ENCODE results near the gene CLDN24. TPM values are rescaled to one million over a fixed set of nuclear protein-coding genes. Genes with fewer than 3 reads are reported as not detected.

CLDN24 gene
- total RNA-seq, 4 donors from 2014 or later, result not detected

GRCh38 chr4:183364025-183364424 lies 41.8 kb upstream of the CLDN24 start:
- no peaks in the 10 kb centered on the region for H3K4me1 ChIP-seq
- DNase-seq, result no peak
- H3K9me3 ChIP-seq, result no peaks in the 10 kb centered on the region
- no peak overlapping the region for H3K4me3 ChIP-seq
- in situ Hi-C loops (cut with MboI; ENCODE audit: low pct_ligation_motif_present in 1 of 4, low pct_unique_long_range_greater_than_20kb in 1 of 4, low sequenced_read_pairs in 3 of 4) (no loop called here), intact Hi-C loops (cut with DNase I; ENCODE audit: low total_unique reads) (no loop called here)
- H3K27ac ChIP-seq, result no peak overlapping the region
- H3K27me3 ChIP-seq, result no peaks in the 10 kb centered on the region
- no peaks in the 10 kb centered on the region for H3K36me3 ChIP-seq
- TF ChIP-seq CTCF (IDR thresholded peaks at IDR 0.05) (no peak), POLR2A (IDR thresholded peaks at IDR 0.05) (no peak), POLR2AphosphoS5 (IDR thresholded peaks at IDR 0.05) (no peak), EP300 (IDR thresholded peaks at IDR 0.05; ENCODE audit: low read depth) (no peak)
- WGBS, 2 donors (ENCODE audit: low coverage in 1 of 2), result 67 to 69% methylated on average over 5 to 10 of the region's 10 CpGs

GRCh38 chr4:183362916-183363542 lies 40.8 kb upstream of the CLDN24 start:
- Histone ChIP-seq H3K4me1 (no peaks in the 10 kb centered on the region), H3K27me3 (no peaks in the 10 kb centered on the region), H3K4me3 (no peak overlapping the region), H3K9me3 (no peaks in the 10 kb centered on the region), H3K36me3 (no peaks in the 10 kb centered on the region), H3K27ac (no peak overlapping the region)
- WGBS, 2 donors (ENCODE audit: low coverage in 1 of 2), result 72 to 77% methylated on average over 10 to 15 of the region's 15 CpGs
- in situ Hi-C loops (cut with MboI; ENCODE audit: low pct_ligation_motif_present in 1 of 4, low pct_unique_long_range_greater_than_20kb in 1 of 4, low sequenced_read_pairs in 3 of 4), result no loop called here
- intact Hi-C loops (cut with DNase I; ENCODE audit: low total_unique reads), result no loop called here
- DNase-seq, result no peak
- TF ChIP-seq POLR2AphosphoS5 (IDR thresholded peaks at IDR 0.05) (no peak), CTCF (IDR thresholded peaks at IDR 0.05) (no peak), POLR2A (IDR thresholded peaks at IDR 0.05) (no peak), EP300 (IDR thresholded peaks at IDR 0.05; ENCODE audit: low read depth) (no peak)

- Histone ChIP-seq H3K4me3 (no peak overlapping the region), H3K36me3 (no peaks in the 10 kb centered on the region), H3K9me3 (no peaks in the 10 kb centered on the region), H3K27ac (no peak overlapping the region), H3K4me1 (no peaks in the 10 kb centered on the region), H3K27me3 (no peaks in the 10 kb centered on the region)
- in situ Hi-C loops (cut with MboI; ENCODE audit: low pct_ligation_motif_present in 1 of 4, low pct_unique_long_range_greater_than_20kb in 1 of 4, low sequenced_read_pairs in 3 of 4) (no loop called here), intact Hi-C loops (cut with DNase I; ENCODE audit: low total_unique reads) (no loop called here)
- 94% methylated on average over 4 of the region's 4 CpGs; no CpG with 5 or more reads in 1 of the 2 donors for WGBS, 2 donors (ENCODE audit: low coverage in 1 of 2)
- TF ChIP-seq POLR2AphosphoS5 (IDR thresholded peaks at IDR 0.05) (no peak), POLR2A (IDR thresholded peaks at IDR 0.05) (no peak), EP300 (IDR thresholded peaks at IDR 0.05; ENCODE audit: low read depth) (no peak), CTCF (IDR thresholded peaks at IDR 0.05) (no peak)
- no peak for DNase-seq
These were observed 39.8 kb upstream of the CLDN24 start for GRCh38 chr4:183362036-183362435.

GRCh38 chr4:183360161-183360919 lies 38.1 kb upstream of the CLDN24 start:
- Histone ChIP-seq H3K4me1 (no peaks in the 10 kb centered on the region), H3K4me3 (no peak overlapping the region), H3K9me3 (no peaks in the 10 kb centered on the region), H3K27me3 (no peaks in the 10 kb centered on the region), H3K27ac (no peak overlapping the region), H3K36me3 (no peaks in the 10 kb centered on the region)
- intact Hi-C loops (cut with DNase I; ENCODE audit: low total_unique reads) (no loop called here), in situ Hi-C loops (cut with MboI; ENCODE audit: low pct_ligation_motif_present in 1 of 4, low pct_unique_long_range_greater_than_20kb in 1 of 4, low sequenced_read_pairs in 3 of 4) (no loop called here)
- TF ChIP-seq POLR2AphosphoS5 (IDR thresholded peaks at IDR 0.05), result no peak
- no peak for TF ChIP-seq CTCF (IDR thresholded peaks at IDR 0.05)
- no peak for TF ChIP-seq POLR2A (IDR thresholded peaks at IDR 0.05)
- TF ChIP-seq EP300 (IDR thresholded peaks at IDR 0.05; ENCODE audit: low read depth), result no peak
- DNase-seq, result no peak
- 59 to 72% methylated on average over 5 to 11 of the region's 11 CpGs for WGBS, 2 donors (ENCODE audit: low coverage in 1 of 2)

Measured in transverse colon (tissue), 4 donors.